Measurements from ENCODE around the gene DNAH6.

- TF ChIP-seq EZH2phosphoT487 (IDR thresholded peaks at IDR 0.05; ENCODE audit: insufficient read depth, low read depth) = no peak
- TF ChIP-seq EZH2 (IDR thresholded peaks at IDR 0.05; ENCODE audit: insufficient read depth, poor library complexity, severe bottlenecking) = no peak
Measured at GRCh38 chr2:84799772-84800171, 283.5 kb downstream of the DNAH6 start.

Data from GM23248 (cell line).